ENCODE data around the gene PACS1.

Gene PACS1

GRCh38 chr11:66224226-66224855 is 154.3 kb downstream of the PACS1 start:
- no peak for DNase-seq (ENCODE audit: low spot score)

GRCh38 chr11:66225066-66225465 is 155.0 kb downstream of the PACS1 start:
- DNase-seq (ENCODE audit: low spot score), result no peak

GRCh38 chr11:66226101-66226500 is 156.0 kb downstream of the PACS1 start:
- DNase-seq (ENCODE audit: low spot score), result no peak

- no peak for DNase-seq (ENCODE audit: low spot score)
These were observed 157.6 kb downstream of the PACS1 start for GRCh38 chr11:66227700-66228099.

- DNase-seq (ENCODE audit: low spot score), result no peak
These were observed 158.4 kb downstream of the PACS1 start for GRCh38 chr11:66228521-66228920.

- no peak for DNase-seq (ENCODE audit: low spot score)
These were observed 160.1 kb downstream of the PACS1 start for GRCh38 chr11:66230156-66230555.

GRCh38 chr11:66230978-66231377 is 160.9 kb downstream of the PACS1 start:
- DNase-seq (ENCODE audit: low spot score), result no peak

- no peak for DNase-seq (ENCODE audit: low spot score)
These were observed 161.5 kb downstream of the PACS1 start for GRCh38 chr11:66231561-66231960.

- no peak for DNase-seq (ENCODE audit: low spot score)
These were observed 162.7 kb downstream of the PACS1 start for GRCh38 chr11:66232769-66233168.

GRCh38 chr11:66233301-66233700 is 163.2 kb downstream of the PACS1 start:
- DNase-seq (ENCODE audit: low spot score), result no peak

- DNase-seq (ENCODE audit: low spot score), result no peak
These were observed 165.1 kb downstream of the PACS1 start for GRCh38 chr11:66235141-66235540.

GRCh38 chr11:66237867-66238266 is 167.8 kb downstream of the PACS1 start:
- DNase-seq (ENCODE audit: low spot score), result no peak

- DNase-seq (ENCODE audit: low spot score), result no peak
These were observed 168.8 kb downstream of the PACS1 start for GRCh38 chr11:66238786-66239413.

GRCh38 chr11:66239511-66239910 is 169.4 kb downstream of the PACS1 start:
- no peak for DNase-seq (ENCODE audit: low spot score)

- DNase-seq (ENCODE audit: low spot score), result no peak
These were observed 170.1 kb downstream of the PACS1 start for GRCh38 chr11:66239998-66240780.

- no peak for DNase-seq (ENCODE audit: low spot score)
These were observed 170.7 kb downstream of the PACS1 start for GRCh38 chr11:66240781-66241136.

GRCh38 chr11:66242095-66242765 is 172.2 kb downstream of the PACS1 start:
- no peak for DNase-seq (ENCODE audit: low spot score)

- DNase-seq (ENCODE audit: low spot score), result no peak
These were observed 173.9 kb downstream of the PACS1 start for GRCh38 chr11:66243782-66244535.

GRCh38 chr11:66247295-66247694 is 177.2 kb downstream of the PACS1 start:
- DNase-seq (ENCODE audit: low spot score), result no peak

- no peak for DNase-seq (ENCODE audit: low spot score)
These were observed 177.7 kb downstream of the PACS1 start for GRCh38 chr11:66247801-66248200.

GRCh38 chr11:66248903-66249302 is 178.8 kb downstream of the PACS1 start:
- no peak for DNase-seq (ENCODE audit: low spot score)

GRCh38 chr11:66251809-66252208 is 181.7 kb downstream of the PACS1 start:
- no peak for DNase-seq (ENCODE audit: low spot score)
